ENCODE data around the gene ATE1. TPM values are rescaled to one million over a fixed set of nuclear protein-coding genes. Genes with fewer than 3 reads are reported as not detected.

Gene ATE1
- total and polyA plus RNA-seq, 2 donors (not counting 1 experiment from before 2014, with no cell fraction given) = 8.2 to 32.0 TPM

DNA sequence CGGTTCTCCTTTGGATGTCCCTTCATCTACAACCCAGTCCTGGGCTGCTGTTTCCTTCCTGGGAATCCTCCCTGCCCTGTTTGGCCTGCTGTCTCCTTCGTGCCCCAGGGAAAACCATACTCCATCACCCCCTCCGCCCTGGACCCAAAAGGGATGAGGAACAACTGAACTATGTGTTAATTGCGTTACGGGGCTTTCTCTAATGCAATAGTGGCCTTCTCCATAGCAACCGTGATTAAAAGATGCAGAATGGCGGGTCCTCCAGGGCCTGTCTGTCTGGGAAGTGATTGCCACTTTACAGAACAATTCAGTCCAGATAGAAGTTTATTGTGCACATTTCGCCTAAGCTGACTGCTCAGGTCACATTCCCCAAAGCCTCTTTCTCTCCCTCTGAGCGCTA is 217.6 kb downstream of the ATE1 start:
- Mint-ChIP-seq H3K4me3 (no peak overlapping the region), H3K27ac (no peak overlapping the region), H3K27me3 (peaks cover 17% of the 10 kb centered on the region), H3K9me3 (ENCODE audit: insufficient read depth) (no peaks in the 10 kb centered on the region), H3K4me1 (no peaks in the 10 kb centered on the region)
- H4K20me1 ChIP-seq (ENCODE audit: control insufficient read depth, insufficient read depth, low read length, poor library complexity, severe bottlenecking) = no peaks in the 10 kb centered on the region
- WGBS (ENCODE audit: insufficient coverage) = 63% methylated on average over 7 of the region's 9 CpGs
- POLR2A ChIA-PET = no interaction called here
- no peaks in the 10 kb centered on the region for H3K36me3 ChIP-seq (replicated peaks in 1 of 2; ENCODE audit: control extremely low read depth in 1 of 2, control insufficient read depth in 1 of 2, extremely low read depth in 1 of 2, insufficient read depth in 2 of 2, low read length in 1 of 2)
- H3K27ac ChIP-seq (ENCODE audit: low read length in 2 of 2) = no peak overlapping the region
- CTCF ChIA-PET = no interaction called here
- H3K4me3 ChIP-seq (ENCODE audit: control extremely low read depth in 1 of 5, extremely low read depth in 1 of 5, insufficient read depth in 1 of 5, low read depth in 2 of 5, low read length in 4 of 5) = no peak overlapping the region
- intact Hi-C loops (cut with micrococcal nuclease) = no loop called here
- H3K4me2 ChIP-seq (replicated peaks; ENCODE audit: low read depth, low read length, poor library complexity, severe bottlenecking) = no peak overlapping the region
- no peak overlapping the region for H2AFZ ChIP-seq (ENCODE audit: insufficient read depth, low read depth, low read length, poor library complexity, severe bottlenecking)
- DNase-seq (no peak), ATAC-seq (ENCODE audit: low read depth) (no peak)
- peaks cover 0 to 5% (median 0%) of the 10 kb centered on the region in 4 experiments for H3K27me3 ChIP-seq (replicated peaks in 1 of 4; ENCODE audit: control extremely low read depth in 1 of 4, control insufficient read depth in 3 of 4, insufficient read depth in 4 of 4, low read length in 3 of 4)
- no peaks in the 10 kb centered on the region for H3K79me2 ChIP-seq (ENCODE audit: control insufficient read depth, insufficient read depth, low read length)
- H3K9ac ChIP-seq (ENCODE audit: low read length) = no peak overlapping the region
- H3K9me3 ChIP-seq (ENCODE audit: control extremely low read depth in 1 of 3, control insufficient read depth in 2 of 3, insufficient read depth in 1 of 3, low read length in 2 of 3) = no peaks in the 10 kb centered on the region
- H3K4me1 ChIP-seq (ENCODE audit: control insufficient read depth in 2 of 2, insufficient read depth in 2 of 2, low read length in 2 of 2) = no peaks in the 10 kb centered on the region
- TF ChIP-seq, protein P1, sequence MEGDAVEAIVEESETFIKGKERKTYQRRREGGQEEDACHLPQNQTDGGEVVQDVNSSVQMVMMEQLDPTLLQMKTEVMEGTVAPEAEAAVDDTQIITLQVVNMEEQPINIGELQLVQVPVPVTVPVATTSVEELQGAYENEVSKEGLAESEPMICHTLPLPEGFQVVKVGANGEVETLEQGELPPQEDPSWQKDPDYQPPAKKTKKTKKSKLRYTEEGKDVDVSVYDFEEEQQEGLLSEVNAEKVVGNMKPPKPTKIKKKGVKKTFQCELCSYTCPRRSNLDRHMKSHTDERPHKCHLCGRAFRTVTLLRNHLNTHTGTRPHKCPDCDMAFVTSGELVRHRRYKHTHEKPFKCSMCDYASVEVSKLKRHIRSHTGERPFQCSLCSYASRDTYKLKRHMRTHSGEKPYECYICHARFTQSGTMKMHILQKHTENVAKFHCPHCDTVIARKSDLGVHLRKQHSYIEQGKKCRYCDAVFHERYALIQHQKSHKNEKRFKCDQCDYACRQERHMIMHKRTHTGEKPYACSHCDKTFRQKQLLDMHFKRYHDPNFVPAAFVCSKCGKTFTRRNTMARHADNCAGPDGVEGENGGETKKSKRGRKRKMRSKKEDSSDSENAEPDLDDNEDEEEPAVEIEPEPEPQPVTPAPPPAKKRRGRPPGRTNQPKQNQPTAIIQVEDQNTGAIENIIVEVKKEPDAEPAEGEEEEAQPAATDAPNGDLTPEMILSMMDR (IDR thresholded peaks at IDR 0.05) = no peak
- no peak for TF ChIP-seq EZH2 (IDR thresholded peaks at IDR 0.05; ENCODE audit: borderline replicate concordance, insufficient read depth, low read depth, low read length, poor library complexity, severe bottlenecking)

DNA sequence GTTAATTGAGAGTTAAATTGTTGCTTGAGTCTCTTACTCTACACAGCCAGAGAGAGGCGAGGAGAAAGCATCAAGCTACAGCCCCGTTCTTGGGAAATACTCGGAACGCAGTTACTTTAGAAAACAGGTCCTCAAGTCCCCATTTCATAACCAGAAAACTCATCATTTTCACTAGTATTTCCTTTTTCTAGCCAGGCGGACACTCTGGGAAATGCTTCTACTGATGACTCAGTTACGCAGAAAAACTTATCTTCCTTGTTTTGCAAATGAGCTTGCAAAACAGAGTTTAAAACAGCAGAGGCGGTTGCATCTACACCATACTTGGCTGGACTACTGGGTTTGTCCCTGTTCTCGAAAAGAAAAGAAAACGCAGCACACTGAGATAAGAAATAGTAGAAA is 218.2 kb downstream of the ATE1 start:
- Histone ChIP-seq H3K27ac (ENCODE audit: low read length in 2 of 2) (no peak overlapping the region), H3K9ac (ENCODE audit: low read length) (no peak overlapping the region), H3K4me1 (ENCODE audit: control insufficient read depth in 2 of 2, insufficient read depth in 2 of 2, low read length in 2 of 2) (no peaks in the 10 kb centered on the region), H4K20me1 (ENCODE audit: control insufficient read depth, insufficient read depth, low read length, poor library complexity, severe bottlenecking) (no peaks in the 10 kb centered on the region), H3K27me3 (replicated peaks in 1 of 4; ENCODE audit: control extremely low read depth in 1 of 4, control insufficient read depth in 3 of 4, insufficient read depth in 4 of 4, low read length in 3 of 4) (peaks cover 0 to 5% (median 0%) of the 10 kb centered on the region in 4 experiments), H2AFZ (ENCODE audit: insufficient read depth, low read depth, low read length, poor library complexity, severe bottlenecking) (no peak overlapping the region), H3K9me3 (ENCODE audit: control extremely low read depth in 1 of 3, control insufficient read depth in 2 of 3, insufficient read depth in 1 of 3, low read length in 2 of 3) (no peaks in the 10 kb centered on the region), H3K79me2 (ENCODE audit: control insufficient read depth, insufficient read depth, low read length) (no peaks in the 10 kb centered on the region), H3K36me3 (replicated peaks in 1 of 2; ENCODE audit: control extremely low read depth in 1 of 2, control insufficient read depth in 1 of 2, extremely low read depth in 1 of 2, insufficient read depth in 2 of 2, low read length in 1 of 2) (no peaks in the 10 kb centered on the region), H3K4me3 (ENCODE audit: control extremely low read depth in 1 of 5, extremely low read depth in 1 of 5, insufficient read depth in 1 of 5, low read depth in 2 of 5, low read length in 4 of 5) (no peak overlapping the region), H3K4me2 (replicated peaks; ENCODE audit: low read depth, low read length, poor library complexity, severe bottlenecking) (no peak overlapping the region)
- ChIA-PET POLR2A (no interaction called here), CTCF (no interaction called here)
- intact Hi-C loops (cut with micrococcal nuclease) = no loop called here
- DNase-seq = no peak
- H3K4me3 Mint-ChIP-seq = no peak overlapping the region
- peaks cover 17% of the 10 kb centered on the region for H3K27me3 Mint-ChIP-seq
- H3K4me1 Mint-ChIP-seq = no peaks in the 10 kb centered on the region
- no peak for ATAC-seq (ENCODE audit: low read depth)
- no peaks in the 10 kb centered on the region for H3K9me3 Mint-ChIP-seq (ENCODE audit: insufficient read depth)
- H3K27ac Mint-ChIP-seq = no peak overlapping the region
- WGBS (ENCODE audit: insufficient coverage) = 78% methylated on average over 6 of the region's 9 CpGs
- no peak for TF ChIP-seq EZH2 (IDR thresholded peaks at IDR 0.05; ENCODE audit: borderline replicate concordance, insufficient read depth, low read depth, low read length, poor library complexity, severe bottlenecking)
- TF ChIP-seq, protein P1 (IDR thresholded peaks at IDR 0.05) = no peak

All from B cell (primary cell).